Stimulated activated CD4-positive, alpha-beta T cell treated with anti-CD3 and anti-CD28 coated beads, TNF-alpha, amount 100 ng/mL, for 4 hours (primary cell): ENCODE data around the gene ZAR1L.
"Not testable (repeated sequence)": the region's sequence is repeated elsewhere in the genome, so short reads cannot be mapped to it uniquely, and the experiment has no call there.

Source experiments
- DNase-seq, 3 experiments: peaks; one replicate each; pipeline ENCODE4 v3.0.0-alpha.2; 2020; ENCODE audit warnings: low read depth in 3 of 3

Gene ZAR1L

GRCh38 chr13:32315238-32316027 lies at the start of gene ZAR1L, which contains the start of gene BRCA2:
Gene ZAR1L, minus strand, starts transcription at chr13:32315363. Its CDS starts 3,438 bp downstream, at chr13:32311925.
Gene BRCA2, plus strand, starts transcription at chr13:32315508. Its CDS starts 953 bp downstream, at chr13:32316461.
- peak; percentile 71 to 77 (median 76) for DNase-seq

DNA sequence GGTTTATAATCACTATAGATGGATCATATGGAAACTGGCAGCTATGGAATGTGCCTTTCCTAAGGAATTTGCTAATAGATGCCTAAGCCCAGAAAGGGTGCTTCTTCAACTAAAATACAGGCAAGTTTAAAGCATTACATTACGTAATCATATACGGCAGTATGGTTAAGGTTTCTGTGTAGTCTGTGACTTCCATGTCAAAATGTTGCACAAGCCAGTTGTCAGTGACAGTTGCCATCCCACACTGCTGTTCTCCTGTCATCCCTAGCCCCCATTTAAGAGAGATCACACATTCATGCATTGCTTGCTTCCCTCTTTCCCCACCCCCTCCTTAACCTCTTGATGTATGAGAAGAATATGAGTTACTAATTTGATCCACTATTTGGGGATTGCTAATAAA lies 47.4 kb upstream of the ZAR1L start:
- no peak for DNase-seq

DNA sequence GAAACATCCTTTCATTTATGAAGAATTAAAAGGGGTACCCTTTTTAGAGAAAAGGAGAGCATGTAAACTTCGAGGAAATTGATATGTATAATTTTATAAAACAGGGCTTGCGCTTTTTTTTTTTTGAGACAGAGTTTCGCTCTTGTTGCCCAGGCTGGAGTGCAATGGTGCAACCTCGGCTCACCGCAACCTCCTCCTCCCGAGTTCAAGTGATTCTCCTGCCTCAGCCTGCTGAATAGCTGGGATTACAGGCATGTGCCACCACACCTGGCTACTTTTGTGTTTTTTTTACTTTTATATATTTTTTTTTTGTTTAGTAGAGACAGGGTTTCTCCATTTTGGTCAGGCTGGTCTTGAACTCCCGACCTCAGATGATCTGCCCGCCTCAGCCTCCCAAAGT lies 40.8 kb upstream of the ZAR1L start:
- not testable (repeated sequence) for DNase-seq

DNA sequence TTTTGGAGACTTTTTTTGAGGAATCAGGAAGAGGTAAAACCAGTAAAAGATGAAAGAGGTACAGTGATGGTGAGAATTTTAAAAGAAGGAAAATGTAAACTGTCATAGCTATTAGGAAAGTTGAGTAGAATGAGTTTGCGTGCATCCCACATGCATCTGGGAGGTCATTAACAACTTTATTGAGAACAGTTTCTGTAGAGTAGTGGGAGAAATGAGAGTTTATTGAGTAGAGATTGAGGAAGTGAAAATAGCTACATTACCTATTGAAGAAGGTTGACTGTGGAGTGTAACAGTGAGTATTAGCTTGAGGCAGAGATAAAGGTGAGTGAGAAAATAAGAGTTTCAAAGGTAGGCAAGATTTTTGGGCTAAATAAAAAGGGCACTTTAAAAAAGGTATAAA lies 38.9 kb upstream of the ZAR1L start:
- no peak for DNase-seq

DNA sequence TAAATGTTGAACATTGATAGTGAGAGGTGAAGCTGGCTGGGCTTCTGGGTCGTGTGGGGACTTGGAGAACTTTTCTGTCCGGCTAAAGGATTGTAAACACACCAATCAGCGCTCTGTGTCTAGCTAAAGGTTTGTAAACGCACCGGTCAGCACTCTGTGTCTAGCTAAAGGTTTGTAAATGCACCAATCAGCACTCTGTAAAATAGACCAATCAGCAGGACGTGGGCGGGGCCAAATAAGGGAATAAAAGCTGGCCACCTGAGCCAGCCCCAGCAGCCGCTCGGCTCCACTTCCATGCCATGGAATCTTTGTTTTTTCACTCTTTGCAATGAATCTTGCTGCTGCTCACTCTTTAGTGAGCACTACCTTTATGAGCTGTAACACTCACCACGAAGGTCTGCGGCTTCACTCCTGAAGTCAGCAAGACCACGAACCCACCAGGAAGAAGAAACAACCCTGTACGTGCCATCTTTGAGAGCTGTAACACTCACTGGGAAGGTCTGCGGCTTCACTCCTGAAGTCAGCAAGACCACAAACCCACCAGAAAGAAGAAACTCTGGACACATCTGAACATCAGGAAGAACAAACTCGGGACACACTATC lies 35.8 kb upstream of the ZAR1L start:
- not testable (repeated sequence) for DNase-seq

GRCh38 chr13:32347651-32348050 lies 32.5 kb upstream of the ZAR1L start:
- DNase-seq, result no peak

- DNase-seq, result no peak
Observed at GRCh38 chr13:32340914-32341313, 25.8 kb upstream of the ZAR1L start.

GRCh38 chr13:32334671-32335070 lies 19.5 kb upstream of the ZAR1L start:
- DNase-seq, result no peak

- DNase-seq, result no peak
Observed at GRCh38 chr13:32330441-32330840, 15.3 kb upstream of the ZAR1L start.

DNA sequence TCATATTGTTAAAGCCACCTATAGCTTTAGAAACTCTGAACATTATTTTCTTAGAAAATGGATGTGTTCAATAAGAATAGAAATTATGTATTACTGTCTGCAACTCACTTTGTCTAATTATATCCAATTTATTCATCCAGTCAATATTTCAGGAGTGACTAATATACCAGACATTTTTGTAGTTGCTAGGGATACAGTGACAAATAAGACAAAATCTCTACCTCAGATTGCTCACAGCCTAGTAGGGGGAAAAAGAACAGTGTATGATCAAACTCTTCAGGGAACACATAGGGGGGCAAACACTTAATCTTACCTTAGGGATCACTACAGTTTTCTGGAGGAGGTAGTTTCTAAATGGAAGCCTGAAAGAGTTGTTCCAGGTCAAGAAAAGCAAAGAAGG lies 8.7 kb upstream of the ZAR1L start:
- no peak for DNase-seq

GRCh38 chr13:32320528-32320927 lies 5.4 kb upstream of the ZAR1L start:
- no peak for DNase-seq

GRCh38 chr13:32317716-32318465 lies 2.7 kb upstream of the ZAR1L start:
- DNase-seq, result no peak

- DNase-seq, result no peak
Observed at GRCh38 chr13:32316501-32316900, 1.3 kb upstream of the ZAR1L start.

GRCh38 chr13:32316028-32316339 lies 821 bp upstream of the ZAR1L start:
- no peak for DNase-seq

GRCh38 chr13:32314271-32315237 lies 609 bp downstream of the ZAR1L start:
- peak in 2 of 3 experiments; percentile 32 to 45 for DNase-seq

GRCh38 chr13:32311188-32311897 lies 3.8 kb downstream of the ZAR1L start:
- no peak for DNase-seq

- DNase-seq, result no peak
Observed at GRCh38 chr13:32310134-32310706, 4.9 kb downstream of the ZAR1L start.

- DNase-seq, result no peak
Observed at GRCh38 chr13:32309312-32310133, 5.6 kb downstream of the ZAR1L start.

DNA sequence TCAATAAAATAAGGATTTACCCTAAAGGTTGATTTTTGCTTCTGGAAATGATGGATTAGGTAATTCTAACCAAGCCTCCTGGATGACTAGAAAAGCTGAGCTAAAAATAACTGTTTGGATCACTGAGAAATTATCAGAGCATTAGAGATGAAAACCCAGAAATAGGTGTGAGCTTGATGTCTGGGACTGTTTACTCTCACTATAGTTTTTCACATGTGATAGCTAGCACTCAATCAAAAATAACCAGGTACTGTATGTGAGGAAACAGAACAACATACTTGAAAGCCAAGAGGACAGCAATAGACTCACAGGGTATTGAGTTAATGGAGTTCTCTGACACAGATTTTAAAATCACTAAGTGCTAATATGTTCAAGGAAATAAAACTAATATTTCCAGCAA lies 9.5 kb downstream of the ZAR1L start:
- DNase-seq, result no peak

DNA sequence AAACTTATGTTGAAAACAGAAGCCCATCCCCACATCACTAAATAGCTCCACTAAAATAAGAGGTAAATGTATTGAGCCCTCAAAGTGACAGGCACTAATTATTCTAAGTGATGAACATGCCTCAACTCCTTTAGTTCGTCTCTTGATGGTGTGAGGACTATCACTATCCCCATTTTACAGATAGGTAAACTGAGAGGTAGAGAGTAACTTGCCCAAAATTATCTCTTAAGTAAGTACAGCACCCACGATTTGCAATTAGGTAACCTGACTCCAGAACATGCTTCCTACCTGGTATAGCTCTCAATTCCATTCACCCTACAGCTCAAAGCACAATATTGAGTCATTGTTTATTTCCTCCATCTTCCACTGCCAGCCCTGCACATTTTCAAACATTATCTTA lies 12.7 kb downstream of the ZAR1L start:
- no peak for DNase-seq
